Muscle layer of duodenum (tissue), 2 donors: ENCODE data around the gene ZNF177.

ENCODE experiments used
- H3K27ac ChIP-seq: one replicate; pipeline ENCODE4 v1.7.0; 2013; ENCODE audit warnings: mild to moderate bottlenecking, low read length
- H3K27me3 ChIP-seq: one replicate; pipeline ENCODE4 v1.7.0; 2013; ENCODE audit warnings: low read depth, mild to moderate bottlenecking, control low read depth, low read length
- H3K36me3 ChIP-seq, 2 donors: one replicate each; pipeline ENCODE4 v1.7.0; 2013; ENCODE audit warnings: low read length in 2 of 2, control low read depth in 1 of 2, mild to moderate bottlenecking in 1 of 2; ENCODE audit not compliant: insufficient read depth in 2 of 2, control insufficient read depth in 1 of 2
- H3K4me1 ChIP-seq, 2 donors: one replicate each; pipeline ENCODE4 v1.7.0; 2013; ENCODE audit warnings: low read length in 2 of 2, mild to moderate bottlenecking in 2 of 2, control low read depth in 1 of 2, moderate library complexity in 1 of 2; ENCODE audit not compliant: insufficient read depth in 2 of 2, control insufficient read depth in 1 of 2
- H3K4me3 ChIP-seq, 2 donors: one replicate each; pipeline ENCODE4 v1.7.0; 2013; ENCODE audit warnings: low read length in 2 of 2, low read depth in 1 of 2, mild to moderate bottlenecking in 1 of 2
- H3K9me3 ChIP-seq, 2 donors: one replicate each; pipeline ENCODE4 v1.7.0; 2013; ENCODE audit warnings: low read length in 2 of 2, control low read depth in 1 of 2, mild to moderate bottlenecking in 1 of 2; ENCODE audit not compliant: control insufficient read depth in 1 of 2
- donor health status: healthy.

ZNF177 gene

DNA sequence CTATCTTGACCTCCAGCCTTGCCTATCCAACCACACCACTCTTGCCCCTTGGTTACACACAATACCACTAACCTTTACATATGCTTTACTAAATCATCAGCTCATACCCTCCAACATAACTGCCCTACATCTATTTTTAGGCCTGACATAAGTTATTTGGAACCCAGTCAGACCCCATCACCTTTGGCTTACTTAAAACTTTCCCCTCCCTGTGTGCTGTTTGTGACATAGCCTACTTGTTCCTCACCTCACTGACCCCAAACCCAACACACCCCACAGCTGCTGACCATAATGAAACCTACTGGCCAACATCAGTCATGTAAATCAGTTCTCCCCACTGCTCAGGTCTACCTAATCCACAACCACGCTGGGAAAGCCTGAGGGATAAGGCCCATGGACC is 67.6 kb downstream of the ZNF177 start:
- peaks cover 8 to 12% of the 10 kb centered on the region in 2 donors for H3K4me1 ChIP-seq
- H3K27me3 ChIP-seq, result no peaks in the 10 kb centered on the region
- peaks cover 0 to 9% of the 10 kb centered on the region in 2 donors for H3K9me3 ChIP-seq
- no peak overlapping the region for H3K27ac ChIP-seq
- no peak overlapping the region for H3K4me3 ChIP-seq
- peaks cover 39 to 69% of the 10 kb centered on the region in 2 donors for H3K36me3 ChIP-seq

- Histone ChIP-seq H3K27ac (no peak overlapping the region), H3K36me3 (peaks cover 31 to 58% of the 10 kb centered on the region in 2 donors), H3K9me3 (peaks cover 0 to 3% of the 10 kb centered on the region in 2 donors), H3K27me3 (no peaks in the 10 kb centered on the region), H3K4me1 (peaks cover 8 to 21% of the 10 kb centered on the region in 2 donors), H3K4me3 (no peak overlapping the region)
Measured at GRCh38 chr19:9431475-9431874, 68.7 kb downstream of the ZNF177 start.
